Mucosa of rectum (tissue), 2 donors: ENCODE measurements around the gene TFG.
A peak's percentile ranks its signal among the peaks of the same experiment; 100 is the strongest.
"Not testable (repeated sequence)": the region's sequence is repeated elsewhere in the genome, so short reads cannot be mapped to it uniquely, and the experiment has no call there.

ENCODE experiments used
- H3K27ac ChIP-seq, 2 donors: one replicate each; pipeline ENCODE4 v1.7.0; 2013; ENCODE audit warnings: inconsistent platforms in 2 of 2, low read depth in 2 of 2, low read length in 2 of 2
- H3K27me3 ChIP-seq, 2 donors: one replicate each; pipeline ENCODE4 v1.7.0; 2013; ENCODE audit warnings: low read length in 2 of 2; ENCODE audit not compliant: control insufficient read depth in 2 of 2, insufficient read depth in 2 of 2
- H3K36me3 ChIP-seq, 2 donors: one replicate each; pipeline ENCODE4 v1.7.0; 2013; ENCODE audit warnings: low read length in 2 of 2; ENCODE audit not compliant: control insufficient read depth in 2 of 2, insufficient read depth in 2 of 2
- H3K4me1 ChIP-seq, 2 donors: one replicate each; pipeline ENCODE4 v1.7.0; 2013; ENCODE audit warnings: low read length in 2 of 2, mild to moderate bottlenecking in 1 of 2; ENCODE audit not compliant: control insufficient read depth in 2 of 2, insufficient read depth in 2 of 2
- H3K4me3 ChIP-seq, 2 donors: one replicate each; pipeline ENCODE4 v1.7.0; 2013; ENCODE audit warnings: low read length in 2 of 2
- H3K9ac ChIP-seq, 2 donors: one replicate each; pipeline ENCODE4 v1.7.0; 2013; ENCODE audit warnings: low read length in 2 of 2, low read depth in 1 of 2, mild to moderate bottlenecking in 1 of 2
- H3K9me3 ChIP-seq, 2 donors: one replicate each; pipeline ENCODE4 v1.7.0; 2013; ENCODE audit warnings: low read length in 2 of 2; ENCODE audit not compliant: control insufficient read depth in 2 of 2
- donor health status: healthy.
- donor health status: Normal muscosa, but diverticular disease.

TFG gene

DNA sequence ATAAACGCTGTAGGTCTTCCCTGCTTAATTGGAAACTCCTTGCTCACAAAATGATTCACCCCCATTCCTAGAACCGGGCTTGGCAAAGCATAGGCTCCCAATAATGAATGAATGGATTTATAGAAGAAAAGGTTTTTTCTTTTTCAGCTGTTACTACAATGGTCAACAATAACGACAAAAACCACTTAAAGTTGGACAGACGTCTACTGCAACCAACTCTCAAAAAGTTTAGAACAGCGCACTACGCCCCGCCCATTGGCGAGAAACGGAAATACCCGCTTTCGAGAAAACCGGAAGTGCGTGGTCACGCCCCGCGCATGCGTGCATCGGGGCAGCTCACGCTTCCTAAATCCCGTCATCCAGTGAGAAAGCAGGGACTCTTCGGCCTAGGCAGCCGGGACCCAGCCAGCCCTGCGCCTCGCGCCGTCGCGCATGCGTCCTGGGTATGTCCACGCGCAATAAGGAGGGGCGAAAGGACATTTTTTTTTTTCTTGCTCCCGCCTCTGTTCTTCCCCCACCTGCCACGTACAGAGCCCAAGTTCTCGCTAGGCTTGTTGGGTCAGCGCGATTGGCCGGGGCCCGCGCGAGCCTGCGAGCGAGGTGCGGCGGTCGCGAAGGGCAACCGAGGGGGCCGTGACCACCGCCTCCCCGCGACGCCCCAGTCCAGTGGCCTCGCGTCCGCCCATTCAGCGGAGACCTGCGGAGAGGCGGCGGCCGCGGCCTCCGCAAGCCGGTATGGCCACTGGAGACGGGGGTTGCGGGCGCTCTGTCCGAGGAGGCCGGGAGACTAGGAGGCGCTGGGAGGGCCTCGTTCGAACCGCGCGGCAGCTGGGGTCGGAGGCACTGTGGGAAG lies at the start of gene TFG:
TFG (plus strand) TSS at position 506 of the 853 bp plus-strand sequence. CDS start 4,192 bp downstream, outside the sequence.
- Histone ChIP-seq H3K27me3 (no peaks in the 10 kb centered on the region), H3K36me3 (peaks cover 4 to 5% of the 10 kb centered on the region in 2 donors), H3K27ac (peak within 1 kb of the TSS; percentile 95 to 97), H3K9ac (peak within 1 kb of the TSS; percentile 87 to 95), H3K4me3 (peak within 1 kb of the TSS; percentile 68 to 91), H3K9me3 (no peaks in the 10 kb centered on the region), H3K4me1 (peaks cover 10 to 12% of the 10 kb centered on the region in 2 donors)

DNA sequence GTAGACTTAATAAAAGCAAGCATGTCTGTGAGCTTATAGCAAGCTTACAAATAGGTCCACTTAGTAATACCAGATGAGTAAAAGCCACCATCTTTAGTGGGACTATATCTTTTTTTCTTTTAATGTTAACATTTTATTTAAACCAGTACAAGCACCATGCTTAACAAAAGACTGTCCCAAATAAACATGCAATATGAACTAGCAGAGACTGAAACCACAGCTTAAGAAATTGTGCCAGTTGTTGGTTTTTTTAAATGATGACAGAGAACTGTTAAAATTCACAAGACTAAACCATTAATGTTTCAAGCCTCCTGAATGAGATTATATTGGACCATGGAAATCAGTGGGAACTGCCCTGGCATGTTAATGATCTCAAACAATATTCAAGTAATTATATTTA lies 48.0 kb upstream of the TFG start:
- not testable (repeated sequence) for H3K4me3 ChIP-seq

DNA sequence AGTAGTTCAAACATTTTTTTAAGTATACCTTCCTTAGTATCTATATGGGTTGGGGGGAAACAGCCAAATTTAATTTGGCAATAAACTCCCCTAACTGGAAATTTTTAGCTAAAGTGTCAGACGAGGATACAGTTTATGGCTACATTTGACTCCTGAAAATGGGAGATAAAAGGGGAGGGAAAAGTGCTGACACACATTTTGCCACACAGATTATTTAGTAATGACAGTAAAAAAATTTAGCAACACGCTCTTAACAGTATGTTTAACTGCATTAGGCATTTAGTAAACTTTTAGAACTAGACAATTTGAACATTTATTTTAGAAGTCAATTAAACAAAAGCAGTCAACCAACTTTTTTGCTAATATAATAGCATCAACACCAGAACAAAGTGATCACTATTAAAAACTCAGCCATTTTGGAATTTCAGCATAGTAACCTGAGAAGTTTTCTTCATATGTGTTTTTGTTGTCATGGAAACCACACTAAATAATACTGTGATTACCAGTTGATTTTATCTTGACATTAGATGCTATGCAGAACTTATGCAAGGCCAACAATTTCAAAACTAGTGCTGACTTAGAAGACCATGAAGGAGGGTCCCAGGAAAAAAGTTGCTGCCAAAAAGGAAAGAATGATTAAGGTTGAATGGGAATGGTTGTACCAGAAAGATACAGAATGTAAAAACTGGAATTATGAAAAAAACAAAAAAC lies 47.0 kb upstream of the TFG start:
- no peak overlapping the region for H3K9ac ChIP-seq
- H3K36me3 ChIP-seq: no peaks in the 10 kb centered on the region
- H3K4me3 ChIP-seq: no peak overlapping the region
- H3K9me3 ChIP-seq: no peaks in the 10 kb centered on the region
- H3K27ac ChIP-seq: no peak overlapping the region
- no peaks in the 10 kb centered on the region for H3K4me1 ChIP-seq
- no peaks in the 10 kb centered on the region for H3K27me3 ChIP-seq

More for the DNA sequence above, 48.0 kb upstream of the TFG start:
- not testable (repeated sequence) for H3K27ac ChIP-seq, H3K27me3 ChIP-seq, H3K4me1 ChIP-seq, H3K9ac ChIP-seq, H3K36me3 ChIP-seq, H3K9me3 ChIP-seq

- Histone ChIP-seq H3K4me3 (no peak overlapping the region), H3K27me3 (no peaks in the 10 kb centered on the region), H3K27ac (no peak overlapping the region), H3K4me1 (no peaks in the 10 kb centered on the region), H3K9me3 (no peaks in the 10 kb centered on the region), H3K36me3 (no peaks in the 10 kb centered on the region), H3K9ac (no peak overlapping the region)
These were observed 44.1 kb upstream of the TFG start for GRCh38 chr3:100665230-100665629.

DNA sequence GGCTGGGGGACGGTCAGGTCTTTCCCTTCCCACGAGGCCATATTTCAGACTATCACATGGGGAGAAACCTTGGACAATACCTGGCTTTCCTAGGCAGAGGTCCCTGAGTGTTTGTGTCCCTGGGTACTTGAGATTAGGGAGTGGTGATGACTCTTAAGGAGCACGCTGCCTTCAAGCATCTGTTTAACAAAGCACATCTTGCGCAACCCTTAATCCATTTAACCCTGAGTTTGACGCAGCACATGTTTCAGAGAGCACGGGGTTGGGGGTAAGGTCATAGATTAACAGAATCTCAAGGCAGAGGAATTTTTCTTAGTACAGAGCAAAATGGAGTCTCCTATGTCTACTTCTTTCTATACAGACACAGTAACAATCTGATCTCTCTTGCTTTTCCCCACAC lies 42.6 kb upstream of the TFG start:
- H3K4me1 ChIP-seq, H3K9me3 ChIP-seq, H3K9ac ChIP-seq, H3K27me3 ChIP-seq, H3K27ac ChIP-seq, H3K4me3 ChIP-seq, H3K36me3 ChIP-seq: not testable (repeated sequence)

GRCh38 chr3:100667316-100667715 lies 42.0 kb upstream of the TFG start:
- not testable (repeated sequence) for H3K27me3 ChIP-seq, H3K4me3 ChIP-seq, H3K9me3 ChIP-seq, H3K27ac ChIP-seq, H3K9ac ChIP-seq, H3K36me3 ChIP-seq, H3K4me1 ChIP-seq

DNA sequence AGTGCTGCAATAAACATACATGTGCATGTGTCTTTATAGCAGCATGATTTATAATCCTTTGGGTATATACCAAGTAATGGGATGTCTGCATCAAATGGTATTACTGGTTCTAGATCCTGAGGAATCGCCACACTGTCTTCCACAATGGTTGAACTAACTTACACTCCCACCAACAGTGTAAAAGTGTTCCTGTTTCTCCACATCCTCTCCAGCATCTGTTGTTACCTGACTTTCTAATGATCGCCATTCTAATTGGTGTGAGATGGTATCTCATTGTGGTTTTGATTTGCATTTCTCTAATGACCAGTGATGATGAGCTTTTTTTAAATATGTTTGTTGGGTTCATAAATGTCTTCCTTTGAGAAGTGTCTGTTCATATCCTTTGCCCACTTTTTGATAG lies 38.3 kb upstream of the TFG start:
- H3K27ac ChIP-seq, H3K27me3 ChIP-seq, H3K36me3 ChIP-seq, H3K4me3 ChIP-seq, H3K4me1 ChIP-seq, H3K9ac ChIP-seq, H3K9me3 ChIP-seq: not testable (repeated sequence)

- no peak overlapping the region for H3K4me3 ChIP-seq
- no peak overlapping the region for H3K27ac ChIP-seq
- H3K27me3 ChIP-seq: no peaks in the 10 kb centered on the region
- no peaks in the 10 kb centered on the region for H3K4me1 ChIP-seq
- no peak overlapping the region for H3K9ac ChIP-seq
- H3K36me3 ChIP-seq: no peaks in the 10 kb centered on the region
- H3K9me3 ChIP-seq: no peaks in the 10 kb centered on the region
These were observed 27.8 kb upstream of the TFG start for GRCh38 chr3:100681496-100681895.

DNA sequence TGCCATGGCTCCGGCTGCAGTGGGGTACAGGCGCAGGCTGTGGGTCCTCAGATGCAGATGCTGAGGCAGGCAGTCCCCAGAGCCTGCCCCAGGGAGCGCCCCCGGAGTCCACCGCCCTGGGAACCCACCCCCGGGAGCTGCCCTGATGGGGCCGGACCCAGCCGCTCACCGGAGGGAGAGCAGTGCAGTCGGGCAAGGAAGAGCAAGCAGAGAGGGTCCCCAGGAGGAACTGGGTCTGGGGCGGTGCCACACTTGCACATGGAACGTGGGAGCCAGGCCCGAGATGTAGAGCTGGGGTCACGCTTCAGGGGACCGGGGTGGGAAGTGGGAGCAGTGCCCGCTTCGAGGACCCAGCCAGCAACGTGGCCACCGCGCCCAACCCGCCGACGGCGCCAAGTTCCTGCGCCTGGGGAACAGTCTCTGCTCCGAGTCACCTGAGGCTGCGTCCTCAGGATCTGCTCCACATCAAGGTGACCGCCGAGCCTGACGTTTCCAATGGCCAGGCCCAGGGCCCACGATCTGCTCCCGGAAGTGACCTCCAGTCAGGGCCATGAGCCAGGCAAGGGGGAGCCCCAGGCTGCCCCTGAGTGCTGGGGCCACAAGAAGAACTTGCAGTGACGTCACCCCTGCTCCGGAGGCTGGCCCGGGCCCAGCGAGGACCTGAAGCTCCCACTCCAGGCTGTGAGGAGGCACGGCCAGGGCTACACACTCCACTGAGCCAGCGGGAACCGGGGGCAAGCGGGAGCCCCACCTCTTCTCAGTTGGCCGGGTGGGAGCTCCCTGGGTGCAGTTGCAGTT lies 27.0 kb upstream of the TFG start:
- H3K9ac ChIP-seq: no peak overlapping the region
- no peaks in the 10 kb centered on the region for H3K36me3 ChIP-seq
- no peaks in the 10 kb centered on the region for H3K4me1 ChIP-seq
- H3K4me3 ChIP-seq: no peak overlapping the region
- H3K27ac ChIP-seq: no peak overlapping the region
- H3K9me3 ChIP-seq: no peaks in the 10 kb centered on the region
- H3K27me3 ChIP-seq: no peaks in the 10 kb centered on the region
